ENCODE results near the gene GLCE.

DNA sequence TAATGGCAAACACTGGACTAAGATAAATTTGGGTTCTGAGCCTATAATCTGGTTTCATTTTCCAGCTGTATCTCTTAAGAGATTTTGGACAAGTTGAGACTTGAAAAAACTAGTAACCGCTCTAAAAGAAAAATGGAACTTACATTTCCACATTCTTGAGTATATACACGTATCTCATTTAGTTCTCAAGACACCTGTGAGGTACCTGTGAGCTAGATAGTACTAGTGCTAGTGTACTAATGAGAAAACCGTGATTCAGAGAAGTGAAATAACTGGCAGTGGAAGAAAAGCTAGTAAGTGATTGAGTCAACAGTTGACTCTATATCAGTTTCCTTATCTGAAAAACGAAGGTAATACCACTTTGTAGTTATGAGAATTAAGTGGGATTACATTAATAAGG, 76.1 kb downstream of the GLCE start:
- TF ChIP-seq CTCF (IDR thresholded peaks at IDR 0.05) (no peak), POLR2A (IDR thresholded peaks at IDR 0.05) (no peak)
